Measurements from ENCODE around the gene RPTN. TPM values are rescaled to one million over a fixed set of nuclear protein-coding genes. Genes with fewer than 3 reads are reported as not detected.

RPTN gene
- total RNA-seq, 1 experiment from 2014 or later, result not detected

- H2BK20ac ChIP-seq (ENCODE audit: low read depth, low read length, poor library complexity, severe bottlenecking), result no peak overlapping the region
- H2AFZ ChIP-seq (ENCODE audit: low read length), result no peak overlapping the region
- H4K5ac ChIP-seq (ENCODE audit: insufficient read length, low read depth, low read length), result no peak overlapping the region
- no peak overlapping the region for H3K14ac ChIP-seq (ENCODE audit: insufficient read depth, low read length)
- no peaks in the 10 kb centered on the region for H3K79me2 ChIP-seq (ENCODE audit: insufficient read depth, low read length)
- Mint-ChIP-seq H3K9me3 (peaks cover 27 to 57% of the 10 kb centered on the region in 2 experiments), H3K4me3 (no peak overlapping the region), H3K4me1 (no peaks in the 10 kb centered on the region), H3K36me3 (ENCODE audit: insufficient read depth in 1 of 3, low read depth in 3 of 3) (peaks cover 0 to 19% (median 3%) of the 10 kb centered on the region in 3 experiments; a peak in 5 of 7 replicates), H3K27ac (no peak overlapping the region), H3K27me3 (ENCODE audit: low read depth) (peaks cover 10% of the 10 kb centered on the region)
- H2BK12ac ChIP-seq (ENCODE audit: insufficient read length, low read depth, low read length), result no peak overlapping the region
- H3K23ac ChIP-seq (ENCODE audit: insufficient read length, low read depth, low read length), result no peak overlapping the region
- WGBS (ENCODE audit: extremely low coverage, insufficient read length, low lambda C conversion rate), result no CpG with 5 or more reads among the region's 2 CpGs
- H3K79me1 ChIP-seq (ENCODE audit: insufficient read depth, low read depth, low read length, poor library complexity, severe bottlenecking), result no peaks in the 10 kb centered on the region
- H3K4ac ChIP-seq (ENCODE audit: low read depth, low read length), result no peak overlapping the region
- no peak overlapping the region for H3K27ac ChIP-seq (ENCODE audit: insufficient read length, low read depth, low read length)
- H4K8ac ChIP-seq (replicated peaks; ENCODE audit: insufficient read length, low read depth, low read length), result no peak overlapping the region
- H3K56ac ChIP-seq (ENCODE audit: insufficient read length, low read depth, low read length), result no peak overlapping the region
- peaks cover 32% of the 10 kb centered on the region for H3K27me3 ChIP-seq (ENCODE audit: insufficient read depth, low read length)
- no peak overlapping the region for H4K91ac ChIP-seq (ENCODE audit: insufficient read length, low read depth, low read length)
- no peak overlapping the region for H3K4me2 ChIP-seq (ENCODE audit: insufficient read depth, insufficient read length, low read length)
- no peak for DNase-seq
- no peak overlapping the region for H3K9ac ChIP-seq (ENCODE audit: extremely low read depth, insufficient read length, low read length)
- H3K18ac ChIP-seq (ENCODE audit: insufficient read length, low read depth, low read length), result no peak overlapping the region
- TF ChIP-seq, protein P1, sequence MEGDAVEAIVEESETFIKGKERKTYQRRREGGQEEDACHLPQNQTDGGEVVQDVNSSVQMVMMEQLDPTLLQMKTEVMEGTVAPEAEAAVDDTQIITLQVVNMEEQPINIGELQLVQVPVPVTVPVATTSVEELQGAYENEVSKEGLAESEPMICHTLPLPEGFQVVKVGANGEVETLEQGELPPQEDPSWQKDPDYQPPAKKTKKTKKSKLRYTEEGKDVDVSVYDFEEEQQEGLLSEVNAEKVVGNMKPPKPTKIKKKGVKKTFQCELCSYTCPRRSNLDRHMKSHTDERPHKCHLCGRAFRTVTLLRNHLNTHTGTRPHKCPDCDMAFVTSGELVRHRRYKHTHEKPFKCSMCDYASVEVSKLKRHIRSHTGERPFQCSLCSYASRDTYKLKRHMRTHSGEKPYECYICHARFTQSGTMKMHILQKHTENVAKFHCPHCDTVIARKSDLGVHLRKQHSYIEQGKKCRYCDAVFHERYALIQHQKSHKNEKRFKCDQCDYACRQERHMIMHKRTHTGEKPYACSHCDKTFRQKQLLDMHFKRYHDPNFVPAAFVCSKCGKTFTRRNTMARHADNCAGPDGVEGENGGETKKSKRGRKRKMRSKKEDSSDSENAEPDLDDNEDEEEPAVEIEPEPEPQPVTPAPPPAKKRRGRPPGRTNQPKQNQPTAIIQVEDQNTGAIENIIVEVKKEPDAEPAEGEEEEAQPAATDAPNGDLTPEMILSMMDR (conservative IDR thresholded peaks at IDR 0.05), result no peak
- H3K9me3 ChIP-seq (ENCODE audit: control insufficient read depth, low read depth, low read length), result peaks cover 10% of the 10 kb centered on the region
- no peak overlapping the region for H2BK120ac ChIP-seq (ENCODE audit: low read depth, low read length, poor library complexity, severe bottlenecking)
- H3K23me2 ChIP-seq (ENCODE audit: insufficient read length, low read depth, low read length, poor library complexity, severe bottlenecking), result peaks cover 3% of the 10 kb centered on the region
- H4K20me1 ChIP-seq (ENCODE audit: control insufficient read depth, insufficient read depth, insufficient read length), result no peaks in the 10 kb centered on the region
- H3T11ph ChIP-seq (ENCODE audit: low read length), result no peak overlapping the region
- H2BK5ac ChIP-seq (ENCODE audit: insufficient read length, low read length), result no peak overlapping the region
- no peak overlapping the region for H2BK15ac ChIP-seq (ENCODE audit: low read depth, low read length)
- H3K4me1 ChIP-seq (ENCODE audit: insufficient read depth, low read length), result no peaks in the 10 kb centered on the region
- H2AK5ac ChIP-seq (ENCODE audit: insufficient read length, low read length), result no peak overlapping the region
Observed at GRCh38 chr1:152104854-152105253, 54.2 kb downstream of the RPTN start.

Other genes with a start within 250 kb of the RPTN start
- 8.8 and 10.5 TPM in 2 replicates for gene THEM4, start 249.7 kb downstream of the RPTN start, total RNA-seq (2021)
- gene S100A10, start 165.4 kb downstream of the RPTN start, total RNA-seq (2021), result 160 and 162 TPM in 2 replicates
- 302 and 303 TPM in 2 replicates for gene S100A11, start 122.2 kb downstream of the RPTN start, total RNA-seq (2021)
- gene TCHHL1, start 70.2 kb downstream of the RPTN start, total RNA-seq (2021), result not detected in 2 replicates
- not detected in 2 replicates for gene TCHH, start 43.8 kb downstream of the RPTN start, total RNA-seq (2021)
- not detected in 2 replicates for gene HRNR, start 65.0 kb upstream of the RPTN start, total RNA-seq (2021)
- not detected in 2 replicates for gene FLG, start 166.0 kb upstream of the RPTN start, total RNA-seq (2021)
- gene FLG2, start 200.8 kb upstream of the RPTN start, total RNA-seq (2021), result not detected in 2 replicates

Measured in H9 (cell line).